ENCODE data around the gene PHF2.
"Not testable (repeated sequence)": the region's sequence is repeated elsewhere in the genome, so short reads cannot be mapped to it uniquely, and the experiment has no call there.

The PHF2 gene

GRCh38 chr9:93669116-93669957, 93.0 kb downstream of the PHF2 start:
- no peak for DNase-seq

- DNase-seq, result no peak
Observed at GRCh38 chr9:93669958-93670207, 93.5 kb downstream of the PHF2 start.

- DNase-seq, result no peak
Observed at GRCh38 chr9:93670208-93671019, 94.0 kb downstream of the PHF2 start.

- DNase-seq, result no peak
Observed at GRCh38 chr9:93671020-93671338, 94.6 kb downstream of the PHF2 start.

GRCh38 chr9:93672330-93673020, 96.1 kb downstream of the PHF2 start:
- not testable (repeated sequence) for DNase-seq

GRCh38 chr9:93673021-93673838, 96.8 kb downstream of the PHF2 start:
- DNase-seq, result peak; percentile 44

GRCh38 chr9:93673839-93674334, 97.5 kb downstream of the PHF2 start:
- no peak for DNase-seq

GRCh38 chr9:93674580-93675335, 98.4 kb downstream of the PHF2 start:
- DNase-seq, result no peak

GRCh38 chr9:93675336-93676150, 99.2 kb downstream of the PHF2 start:
- no peak for DNase-seq

- DNase-seq, result no peak
Observed at GRCh38 chr9:93676310-93677047, 100.1 kb downstream of the PHF2 start.

GRCh38 chr9:93677048-93677571, 100.7 kb downstream of the PHF2 start:
- no peak for DNase-seq

GRCh38 chr9:93677641-93678136, 101.3 kb downstream of the PHF2 start:
- no peak for DNase-seq

GRCh38 chr9:93678199-93679019, 102.0 kb downstream of the PHF2 start:
- DNase-seq, result no peak

GRCh38 chr9:93679536-93680442, 103.4 kb downstream of the PHF2 start:
- no peak for DNase-seq

GRCh38 chr9:93680443-93681268, 104.3 kb downstream of the PHF2 start:
- DNase-seq, result no peak

- no peak for DNase-seq
Observed at GRCh38 chr9:93681269-93682154, 105.1 kb downstream of the PHF2 start.

Measured in NCI-H1092 treated with DMSO at 0.1 percent for 48 hours (cell line).